ENCODE data around the gene HCN1.

GRCh38 chr5:45677524-45677923 lies 18.7 kb downstream of the HCN1 start:
- TF ChIP-seq CTCF (IDR thresholded peaks at IDR 0.05) (no peak), POLR2A (IDR thresholded peaks at IDR 0.05) (no peak)
